ENCODE data around the gene GAS2L2.

GRCh38 chr17:35768797-35769196, 15.8 kb upstream of the GAS2L2 start:
- TF ChIP-seq, protein P1, sequence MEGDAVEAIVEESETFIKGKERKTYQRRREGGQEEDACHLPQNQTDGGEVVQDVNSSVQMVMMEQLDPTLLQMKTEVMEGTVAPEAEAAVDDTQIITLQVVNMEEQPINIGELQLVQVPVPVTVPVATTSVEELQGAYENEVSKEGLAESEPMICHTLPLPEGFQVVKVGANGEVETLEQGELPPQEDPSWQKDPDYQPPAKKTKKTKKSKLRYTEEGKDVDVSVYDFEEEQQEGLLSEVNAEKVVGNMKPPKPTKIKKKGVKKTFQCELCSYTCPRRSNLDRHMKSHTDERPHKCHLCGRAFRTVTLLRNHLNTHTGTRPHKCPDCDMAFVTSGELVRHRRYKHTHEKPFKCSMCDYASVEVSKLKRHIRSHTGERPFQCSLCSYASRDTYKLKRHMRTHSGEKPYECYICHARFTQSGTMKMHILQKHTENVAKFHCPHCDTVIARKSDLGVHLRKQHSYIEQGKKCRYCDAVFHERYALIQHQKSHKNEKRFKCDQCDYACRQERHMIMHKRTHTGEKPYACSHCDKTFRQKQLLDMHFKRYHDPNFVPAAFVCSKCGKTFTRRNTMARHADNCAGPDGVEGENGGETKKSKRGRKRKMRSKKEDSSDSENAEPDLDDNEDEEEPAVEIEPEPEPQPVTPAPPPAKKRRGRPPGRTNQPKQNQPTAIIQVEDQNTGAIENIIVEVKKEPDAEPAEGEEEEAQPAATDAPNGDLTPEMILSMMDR (IDR thresholded peaks at IDR 0.05) = no peak
- TF ChIP-seq POLR2A (IDR thresholded peaks at IDR 0.05) = no peak

Measured in thyroid gland (tissue), 4 donors.